Measurements from ENCODE around the gene USP6NL.

GRCh38 chr10:11499425-11500071 is 111.9 kb downstream of the USP6NL start:
- TF ChIP-seq POLR2A (IDR thresholded peaks at IDR 0.05) (no peak), CTCF (IDR thresholded peaks at IDR 0.05) (no peak)

Data from lower leg skin (tissue), 3 donors.